Stimulated activated CD4-positive, alpha-beta T cell treated with anti-CD3 and anti-CD28 coated beads, Interleukin-1b, Interleukin-23, amount 100 ng/mL, for 4 hours (primary cell): ENCODE measurements around the gene AMOT.
"Not testable (repeated sequence)": the region's sequence is repeated elsewhere in the genome, so short reads cannot be mapped to it uniquely, and the experiment has no call there.

ENCODE experiments used
- DNase-seq, 2 donors: peaks; one replicate each; pipeline ENCODE4 v3.0.0-alpha.2; 2020; ENCODE audit warnings: low read depth in 2 of 2

AMOT gene, protein sequence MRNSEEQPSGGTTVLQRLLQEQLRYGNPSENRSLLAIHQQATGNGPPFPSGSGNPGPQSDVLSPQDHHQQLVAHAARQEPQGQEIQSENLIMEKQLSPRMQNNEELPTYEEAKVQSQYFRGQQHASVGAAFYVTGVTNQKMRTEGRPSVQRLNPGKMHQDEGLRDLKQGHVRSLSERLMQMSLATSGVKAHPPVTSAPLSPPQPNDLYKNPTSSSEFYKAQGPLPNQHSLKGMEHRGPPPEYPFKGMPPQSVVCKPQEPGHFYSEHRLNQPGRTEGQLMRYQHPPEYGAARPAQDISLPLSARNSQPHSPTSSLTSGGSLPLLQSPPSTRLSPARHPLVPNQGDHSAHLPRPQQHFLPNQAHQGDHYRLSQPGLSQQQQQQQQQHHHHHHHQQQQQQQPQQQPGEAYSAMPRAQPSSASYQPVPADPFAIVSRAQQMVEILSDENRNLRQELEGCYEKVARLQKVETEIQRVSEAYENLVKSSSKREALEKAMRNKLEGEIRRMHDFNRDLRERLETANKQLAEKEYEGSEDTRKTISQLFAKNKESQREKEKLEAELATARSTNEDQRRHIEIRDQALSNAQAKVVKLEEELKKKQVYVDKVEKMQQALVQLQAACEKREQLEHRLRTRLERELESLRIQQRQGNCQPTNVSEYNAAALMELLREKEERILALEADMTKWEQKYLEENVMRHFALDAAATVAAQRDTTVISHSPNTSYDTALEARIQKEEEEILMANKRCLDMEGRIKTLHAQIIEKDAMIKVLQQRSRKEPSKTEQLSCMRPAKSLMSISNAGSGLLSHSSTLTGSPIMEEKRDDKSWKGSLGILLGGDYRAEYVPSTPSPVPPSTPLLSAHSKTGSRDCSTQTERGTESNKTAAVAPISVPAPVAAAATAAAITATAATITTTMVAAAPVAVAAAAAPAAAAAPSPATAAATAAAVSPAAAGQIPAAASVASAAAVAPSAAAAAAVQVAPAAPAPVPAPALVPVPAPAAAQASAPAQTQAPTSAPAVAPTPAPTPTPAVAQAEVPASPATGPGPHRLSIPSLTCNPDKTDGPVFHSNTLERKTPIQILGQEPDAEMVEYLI

GRCh38 chrX:112840382-112841113 lies at the start of gene AMOT:
Gene AMOT (minus strand): TSS chrX:112840831. CDS start chrX:112823126, 17,705 bp downstream.
- peak; percentile 25 to 41 for DNase-seq

DNA sequence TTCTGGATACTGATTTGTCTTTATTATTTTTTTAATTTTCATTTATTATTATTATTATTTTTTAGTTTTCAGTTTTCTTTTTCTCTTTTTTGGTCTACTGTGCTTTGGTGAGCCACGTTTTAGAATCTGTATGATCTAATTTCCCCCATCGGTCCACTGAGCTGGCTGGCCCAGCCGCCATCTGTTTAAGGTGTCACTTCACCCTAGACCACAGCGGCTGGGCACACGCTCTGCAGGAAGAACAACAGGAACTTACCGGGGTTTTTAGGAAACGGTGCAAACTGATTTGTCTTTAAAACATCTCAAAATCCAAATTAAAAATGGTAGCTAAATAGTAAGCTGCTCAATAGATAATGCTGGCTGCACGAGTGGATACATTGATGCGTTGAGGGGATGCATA lies 48.8 kb upstream of the AMOT start:
- no peak for DNase-seq

- no peak for DNase-seq
Observed at GRCh38 chrX:112888916-112889315, 48.3 kb upstream of the AMOT start.

DNA sequence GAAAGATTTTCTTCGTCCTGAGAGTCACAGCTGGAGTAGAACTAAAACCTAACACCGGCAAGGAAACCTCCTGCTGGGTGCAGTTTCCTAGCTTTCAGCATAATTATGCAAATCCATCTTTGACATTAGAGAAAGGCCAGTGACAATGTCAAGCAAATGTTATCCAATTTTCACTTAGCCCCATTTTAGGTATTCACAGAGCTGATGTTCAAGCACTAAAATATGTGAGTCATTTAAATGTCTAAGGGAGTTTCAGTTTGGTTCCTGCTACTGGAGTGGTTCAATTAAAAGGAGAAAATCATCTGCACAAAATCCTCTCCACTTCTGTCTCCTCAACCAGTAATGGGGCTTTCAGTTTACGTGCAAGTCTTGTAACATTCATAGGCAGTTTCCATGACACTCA lies 37.1 kb upstream of the AMOT start:
- DNase-seq: no peak

GRCh38 chrX:112874614-112875013 lies 34.0 kb upstream of the AMOT start:
- DNase-seq: no peak

DNA sequence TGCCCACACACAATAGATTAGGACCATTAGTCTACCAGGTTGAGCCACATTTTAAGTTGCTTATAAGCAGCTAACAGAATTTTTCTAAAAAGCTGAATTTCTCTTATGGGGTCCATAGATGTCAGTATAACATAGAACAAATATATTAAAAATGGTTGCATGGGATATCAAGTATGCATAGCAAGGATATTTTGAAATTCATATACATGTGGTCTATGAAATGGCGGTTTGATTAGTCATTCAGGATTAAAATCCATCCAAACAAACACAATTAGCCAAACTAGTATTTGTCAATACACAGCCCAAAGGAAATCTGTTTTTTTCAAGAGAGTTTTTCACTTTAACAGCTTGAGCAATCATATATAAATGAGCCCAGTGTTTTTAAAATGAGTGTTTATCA lies 33.5 kb upstream of the AMOT start:
- no peak for DNase-seq

DNA sequence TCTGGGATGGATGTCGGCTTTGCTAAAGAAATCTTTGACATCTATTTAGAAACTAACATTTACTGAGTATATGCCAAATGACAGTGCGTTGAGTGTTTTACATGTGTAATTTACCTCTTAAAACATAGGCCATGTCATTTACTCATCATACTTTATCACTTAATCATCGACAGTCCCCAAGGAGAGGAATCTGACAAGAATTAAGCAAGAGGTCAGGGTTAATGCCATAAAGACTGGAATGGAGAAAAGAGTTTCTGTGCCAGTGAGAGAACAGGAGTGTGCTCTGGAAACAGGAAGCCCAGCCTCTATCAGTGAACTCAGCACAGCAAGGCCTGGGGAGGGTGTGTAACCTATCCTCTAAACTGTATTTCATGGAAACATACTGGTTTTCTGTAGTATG lies 28.0 kb upstream of the AMOT start:
- no peak for DNase-seq

DNA sequence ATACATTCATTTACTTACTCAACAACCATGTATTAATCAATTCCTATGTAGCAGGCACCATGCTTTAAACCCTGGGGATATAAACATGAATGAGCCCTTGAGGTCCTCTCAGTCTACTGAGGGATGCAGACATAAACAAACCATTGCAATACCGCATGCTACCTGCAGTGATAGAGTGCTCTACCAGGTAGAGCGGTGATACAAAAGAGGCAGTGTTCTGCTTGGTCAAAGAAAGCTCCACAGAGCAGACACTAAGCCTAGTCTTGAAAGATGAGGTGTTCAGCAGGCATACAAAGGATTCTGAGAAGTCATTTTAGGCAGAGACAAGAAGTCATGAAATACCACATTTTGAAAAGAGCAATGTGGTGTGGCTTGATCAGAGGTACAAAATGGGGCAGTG lies 26.9 kb upstream of the AMOT start:
- no peak for DNase-seq

DNA sequence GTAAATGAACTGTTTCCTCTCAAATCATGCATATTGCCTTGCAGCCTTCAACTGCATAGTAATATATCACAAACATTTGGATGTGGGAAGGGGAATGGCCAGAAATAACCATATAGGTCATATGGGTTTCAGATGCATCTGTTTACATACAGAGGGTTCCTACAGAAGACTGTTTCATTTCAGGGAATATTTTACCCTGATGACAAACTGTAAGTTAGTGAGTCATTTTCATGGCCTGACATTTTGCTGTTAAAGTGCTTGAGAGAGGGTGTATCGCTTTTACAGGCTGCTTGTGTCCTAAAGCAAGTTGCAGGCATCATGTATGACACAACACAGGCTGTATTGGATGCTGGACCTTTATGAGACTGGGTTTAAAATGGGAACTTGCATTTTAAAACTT lies 25.5 kb upstream of the AMOT start:
- DNase-seq: no peak

- no peak for DNase-seq
Observed at GRCh38 chrX:112865464-112866025, 24.9 kb upstream of the AMOT start.

GRCh38 chrX:112863850-112864249 lies 23.2 kb upstream of the AMOT start:
- DNase-seq: no peak

DNA sequence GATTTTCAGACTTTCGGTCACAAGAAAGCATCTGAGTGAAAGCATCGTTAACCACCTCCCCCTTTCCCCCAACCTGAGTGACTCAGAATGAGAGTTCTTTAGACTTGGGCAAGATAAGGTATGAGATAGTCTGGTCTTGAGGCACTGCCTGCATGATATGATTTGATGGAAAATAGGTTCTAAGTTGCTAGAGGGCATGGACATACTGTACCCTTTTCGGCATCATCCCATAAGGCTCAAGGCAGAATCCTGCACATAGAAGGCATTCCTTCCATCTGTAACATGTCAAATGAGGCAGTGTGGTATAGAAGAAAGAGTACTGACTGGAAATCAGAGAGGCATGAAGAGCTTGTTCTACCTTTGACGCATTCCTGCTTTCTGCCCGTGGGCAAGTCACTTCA lies 16.8 kb upstream of the AMOT start:
- DNase-seq: no peak

- DNase-seq: not testable (repeated sequence)
Observed at GRCh38 chrX:112854901-112855300, 14.3 kb upstream of the AMOT start.

GRCh38 chrX:112852851-112853250 lies 12.2 kb upstream of the AMOT start:
- DNase-seq: no peak

DNA sequence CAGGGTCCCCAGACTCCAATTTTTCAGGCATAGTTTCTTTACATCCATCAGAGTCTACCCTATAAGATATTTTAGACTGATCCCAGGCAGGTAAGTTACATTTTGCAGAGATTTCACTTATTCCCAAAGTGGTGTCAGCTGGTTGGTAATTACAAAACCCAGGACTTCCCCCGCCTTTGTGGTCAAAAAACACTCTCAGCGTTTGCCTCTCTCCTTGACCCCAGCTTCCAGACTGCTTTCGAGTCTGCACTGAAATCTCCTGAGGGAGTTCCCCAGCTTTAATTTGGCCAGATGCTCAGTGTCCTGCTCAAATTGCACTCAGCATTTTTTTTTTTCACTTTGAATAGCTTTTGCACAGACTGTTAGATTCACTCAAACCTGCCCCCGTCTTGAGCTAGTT lies 11.2 kb upstream of the AMOT start:
- no peak for DNase-seq

DNA sequence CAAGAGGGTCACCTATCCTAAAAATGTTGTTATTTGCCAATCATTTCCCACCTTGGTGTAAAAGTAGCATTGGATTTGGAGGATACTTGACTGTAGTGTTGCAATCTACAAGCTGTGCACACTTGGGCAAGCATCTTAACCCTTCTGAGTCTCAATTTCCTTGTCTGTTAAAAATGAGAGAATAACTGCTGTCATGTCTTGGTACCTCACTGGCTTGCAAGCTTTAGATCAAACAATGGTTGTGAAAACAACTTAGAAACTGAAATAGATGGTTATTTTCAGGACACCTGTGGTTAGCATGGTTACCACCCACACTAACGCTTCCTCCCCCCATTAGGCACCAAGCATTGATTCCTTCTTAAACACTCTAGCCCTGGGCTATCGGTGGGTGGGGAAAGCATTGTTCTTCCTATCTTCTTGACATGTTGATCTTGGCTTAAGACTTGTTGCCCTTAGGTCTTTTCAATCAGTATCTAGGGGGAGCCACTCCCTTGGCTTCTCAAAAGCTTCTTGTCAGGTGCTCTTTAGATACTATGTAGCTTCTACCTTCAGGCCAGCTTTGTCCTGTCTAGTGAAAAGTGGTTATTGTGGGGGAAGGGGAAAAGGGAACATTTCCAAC lies 10.6 kb upstream of the AMOT start:
- no peak for DNase-seq

- DNase-seq: no peak
Observed at GRCh38 chrX:112849016-112849415, 8.4 kb upstream of the AMOT start.

GRCh38 chrX:112846782-112847181 lies 6.2 kb upstream of the AMOT start:
- DNase-seq: no peak

- no peak for DNase-seq
Observed at GRCh38 chrX:112846187-112846586, 5.6 kb upstream of the AMOT start.

GRCh38 chrX:112844250-112844649 lies 3.6 kb upstream of the AMOT start:
- no peak for DNase-seq

GRCh38 chrX:112841820-112842157 lies 1.2 kb upstream of the AMOT start:
- DNase-seq: no peak
